Measurements from ENCODE around the gene SLC38A10. TPM values are rescaled to one million over a fixed set of nuclear protein-coding genes. Genes with fewer than 3 reads are reported as not detected.

The SLC38A10 gene
- polyA plus RNA-seq, 3 donors: 40.7 to 115 (median 80.2) TPM

DNA sequence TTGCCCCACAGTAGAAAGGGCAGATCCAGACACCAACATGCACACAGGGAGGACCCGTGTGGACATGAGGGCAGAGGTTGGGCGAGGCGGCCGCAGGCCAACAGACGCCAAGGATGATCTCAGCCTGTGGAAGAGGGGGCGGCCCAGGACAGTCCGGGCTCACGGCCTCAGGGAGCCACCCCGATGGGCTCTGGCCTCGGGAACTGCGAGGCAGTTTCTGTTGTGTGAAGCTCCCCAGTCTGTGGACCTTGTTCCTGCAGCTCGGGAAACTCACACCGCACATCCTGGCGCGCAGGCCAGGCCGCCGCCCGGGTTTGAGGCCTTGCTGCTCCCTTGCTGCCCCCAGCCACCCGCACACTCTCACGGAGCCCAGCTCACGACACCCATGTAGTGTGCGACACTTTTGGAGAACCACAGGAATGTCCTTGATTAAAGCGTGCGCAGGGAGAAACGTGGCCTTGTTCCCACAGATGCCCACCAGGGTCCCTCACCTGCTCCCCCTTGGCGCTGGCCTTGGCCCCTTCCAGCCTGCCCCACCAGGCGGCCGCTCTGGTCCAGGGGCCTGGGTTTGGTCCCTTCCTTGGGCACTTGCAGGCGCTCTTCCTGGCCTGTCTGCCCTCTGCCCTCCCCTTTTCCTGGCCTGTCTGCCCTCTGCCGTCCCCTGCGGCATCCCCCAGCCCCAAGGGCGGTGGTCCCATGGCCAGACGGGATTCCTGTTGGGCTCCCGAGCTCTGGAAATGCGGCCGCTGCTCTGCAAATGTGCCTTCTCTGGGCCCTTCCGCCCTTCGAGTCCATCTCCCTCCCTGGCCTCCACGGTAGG lies 9.3 kb upstream of the SLC38A10 start:
- 80 to 95% (median 84%) methylated on average over 38 to 39 of the region's 39 CpGs for WGBS, 3 donors
- no peak overlapping the region for H3K27ac ChIP-seq (ENCODE audit: low read depth, low read length)

DNA sequence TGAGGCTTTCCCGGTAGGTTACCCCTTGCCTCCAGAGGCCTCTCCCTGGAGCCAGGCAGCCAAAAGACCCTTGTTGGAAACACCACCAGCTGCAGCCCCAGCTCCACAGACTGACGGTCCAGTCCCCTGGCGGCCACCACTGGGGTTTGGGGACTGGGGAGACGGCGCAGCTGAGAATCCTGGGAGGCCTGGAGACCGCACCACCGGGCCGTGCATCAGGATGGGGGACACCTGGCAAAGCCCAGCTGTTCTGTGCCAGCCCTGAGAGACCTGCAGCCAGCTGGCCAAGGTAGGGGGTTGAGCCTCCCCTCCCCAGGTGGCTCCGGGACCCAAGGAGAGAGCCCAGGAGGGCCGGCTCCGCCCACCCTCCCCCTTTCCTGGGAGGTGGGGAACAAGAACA lies 8.3 kb upstream of the SLC38A10 start:
- H3K27ac ChIP-seq (ENCODE audit: low read depth, low read length): no peak overlapping the region
- WGBS, 3 donors: 83 to 92% (median 92%) methylated on average over 8 to 11 of the region's 11 CpGs

DNA sequence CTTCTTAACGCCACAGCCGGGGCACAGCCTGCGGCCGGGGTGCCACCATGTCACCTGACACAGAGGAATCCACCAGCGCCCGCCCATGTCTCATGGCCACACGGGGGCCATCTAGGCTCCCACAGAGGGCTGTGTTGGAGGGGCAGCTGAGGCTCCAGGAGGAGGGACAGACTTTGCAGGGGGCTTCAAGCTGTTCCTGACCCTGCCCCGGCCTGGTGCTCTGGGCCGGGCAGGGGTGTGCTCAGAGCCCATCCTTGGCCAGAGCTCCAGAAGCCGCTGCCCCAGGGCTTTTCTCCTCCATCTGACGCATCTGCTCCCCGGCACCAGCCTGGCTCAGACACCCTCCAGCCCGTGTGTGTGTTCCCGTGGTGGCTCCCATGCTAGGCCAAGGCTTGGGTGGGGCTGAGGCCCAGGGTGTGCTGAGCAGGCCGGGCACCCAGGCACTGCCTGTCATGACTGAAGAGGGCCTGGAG lies 7.8 kb upstream of the SLC38A10 start:
- WGBS, 3 donors: 73 to 82% (median 76%) methylated on average over 15 of the region's 15 CpGs
- no peak overlapping the region for H3K27ac ChIP-seq (ENCODE audit: low read depth, low read length)

DNA sequence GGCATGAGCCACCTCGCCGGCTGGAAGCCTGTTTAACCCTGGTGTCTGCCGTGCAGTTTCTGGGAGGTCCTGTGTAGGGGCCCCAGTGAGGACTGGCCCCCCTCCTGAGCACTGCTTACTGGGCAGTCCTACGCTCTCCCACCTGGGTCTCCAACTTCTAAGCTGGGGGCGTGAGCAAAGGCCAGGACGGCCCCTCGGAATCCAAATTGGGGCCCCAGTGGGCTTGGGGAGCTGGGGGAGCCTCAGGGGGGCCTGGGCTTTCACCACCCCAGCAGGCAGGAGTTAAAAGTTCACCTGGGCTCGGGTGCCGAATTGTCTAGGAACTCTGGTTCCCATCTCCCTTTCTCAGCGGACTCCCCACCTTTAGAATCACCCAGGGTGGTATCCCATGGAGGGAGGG lies 7.2 kb upstream of the SLC38A10 start:
- no peak overlapping the region for H3K27ac ChIP-seq (ENCODE audit: low read depth, low read length)
- WGBS, 3 donors: 77 to 88% (median 78%) methylated on average over 10 of the region's 10 CpGs

DNA sequence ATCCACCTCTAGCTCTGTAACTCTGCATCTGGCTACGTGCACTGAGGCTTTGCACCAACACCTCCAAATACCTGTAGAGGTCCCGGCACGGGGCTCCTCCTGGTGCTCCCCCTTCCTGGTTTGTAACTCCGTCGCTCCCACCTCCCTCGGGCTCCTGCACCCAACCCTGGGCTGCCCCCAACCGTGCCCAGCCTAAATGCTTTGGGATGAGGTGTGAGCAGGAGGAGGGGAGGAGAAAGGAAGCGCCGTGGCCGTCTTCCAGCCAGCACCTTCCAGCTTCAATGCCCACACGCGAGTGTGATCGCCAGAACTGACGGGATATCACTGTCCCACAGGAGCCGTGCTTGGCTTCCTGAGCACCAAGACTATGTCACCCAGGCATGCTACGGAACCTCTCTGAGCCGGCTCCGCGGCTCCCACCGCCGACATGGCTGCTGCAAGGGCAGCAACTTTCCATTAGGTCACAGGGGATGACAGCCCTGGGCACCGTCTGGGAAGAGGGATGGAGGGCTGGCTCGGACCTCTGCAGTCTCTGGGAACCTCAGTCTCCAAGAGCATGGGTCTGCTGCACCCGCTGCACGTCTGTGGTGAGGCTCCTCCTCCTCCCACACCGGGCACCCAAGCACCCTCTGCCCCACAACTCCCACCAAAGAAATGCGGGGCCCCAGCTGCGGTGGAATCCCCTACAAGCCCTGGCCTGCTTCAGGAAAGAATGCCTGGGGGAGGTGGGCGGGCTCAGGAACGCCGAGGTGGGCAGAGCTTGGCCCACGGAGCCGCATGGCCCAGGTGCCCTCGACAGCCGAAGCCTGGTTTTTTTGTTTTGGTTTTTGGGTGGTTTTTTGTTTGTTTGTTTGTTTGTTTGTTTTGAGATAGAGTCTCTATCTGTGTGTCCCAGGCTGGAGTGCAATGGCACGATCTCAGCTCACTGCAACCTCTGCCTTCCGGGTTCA lies 6.4 kb upstream of the SLC38A10 start:
- WGBS, 3 donors: 53 to 68% (median 60%) methylated on average over 36 to 37 of the region's 37 CpGs
- no peak overlapping the region for H3K27ac ChIP-seq (ENCODE audit: low read depth, low read length)

DNA sequence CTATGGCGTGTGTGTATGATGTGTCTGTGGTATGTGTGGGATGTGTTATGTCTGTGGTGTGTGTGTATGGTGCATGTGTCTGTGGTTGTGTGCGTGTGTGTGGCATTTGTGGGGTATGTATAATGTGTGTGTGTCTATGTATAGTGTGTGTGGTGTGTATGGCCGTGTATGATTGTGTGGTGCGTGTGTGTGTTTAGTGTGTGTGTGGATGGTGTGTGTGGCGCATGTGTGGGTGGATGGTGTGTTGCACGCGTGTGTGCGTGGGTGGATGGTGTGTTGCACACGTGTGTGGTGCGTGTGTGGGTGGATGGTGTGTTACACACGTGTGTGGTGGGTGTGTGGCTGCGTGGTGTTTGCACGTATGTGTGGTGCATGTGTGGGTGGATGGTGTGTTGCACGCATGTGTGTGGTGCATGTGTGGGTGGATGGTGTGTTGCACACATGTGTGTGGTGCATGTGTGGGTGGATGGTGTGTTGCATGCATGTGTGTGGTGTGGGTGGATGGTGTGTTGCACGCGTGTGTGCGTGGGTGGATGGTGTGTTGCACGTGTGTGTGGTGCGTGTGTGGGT lies 5.6 kb upstream of the SLC38A10 start:
- H3K27ac ChIP-seq (ENCODE audit: low read depth, low read length): no peak overlapping the region
- WGBS, 3 donors: 86 to 93% (median 90%) methylated on average over 19 of the region's 19 CpGs

DNA sequence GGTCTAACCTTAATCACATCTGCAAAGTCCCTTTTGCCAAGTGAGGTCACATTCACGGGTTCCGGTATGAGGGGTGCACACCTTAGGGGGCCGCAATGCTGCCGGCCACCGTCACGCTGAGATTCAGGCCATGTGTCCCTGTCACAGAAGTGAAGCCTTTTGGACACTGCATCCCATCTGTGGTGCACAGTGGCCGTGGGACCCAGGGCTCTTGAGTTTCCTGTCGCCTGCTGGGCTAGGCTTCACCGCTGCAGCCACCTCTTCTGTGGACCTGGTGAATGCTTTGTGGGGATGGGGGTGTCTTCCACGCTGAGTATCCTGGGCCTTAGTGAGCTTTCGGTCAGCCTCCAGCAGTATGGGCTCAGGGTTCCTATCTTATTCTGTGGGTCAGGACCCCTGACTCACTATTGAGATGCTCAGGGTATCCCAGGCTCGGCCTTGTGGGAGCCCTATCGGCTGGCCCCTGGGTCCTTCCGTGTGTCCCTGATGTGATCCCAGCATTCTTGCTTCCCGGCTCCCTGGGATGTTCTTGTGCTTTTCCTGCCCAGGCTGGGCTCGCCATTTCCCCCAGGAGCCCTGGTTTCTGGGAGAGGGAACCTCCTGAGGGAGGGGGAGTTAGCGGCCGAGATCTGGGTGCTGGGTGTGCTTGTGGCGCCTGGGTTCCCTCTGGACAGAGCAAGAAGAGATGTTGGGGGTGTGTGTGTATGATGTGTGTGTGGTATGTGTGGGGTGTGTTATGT lies 4.9 kb upstream of the SLC38A10 start:
- WGBS, 3 donors: 85 to 95% (median 91%) methylated on average over 19 of the region's 19 CpGs
- no peak overlapping the region for H3K27ac ChIP-seq (ENCODE audit: low read depth, low read length)

DNA sequence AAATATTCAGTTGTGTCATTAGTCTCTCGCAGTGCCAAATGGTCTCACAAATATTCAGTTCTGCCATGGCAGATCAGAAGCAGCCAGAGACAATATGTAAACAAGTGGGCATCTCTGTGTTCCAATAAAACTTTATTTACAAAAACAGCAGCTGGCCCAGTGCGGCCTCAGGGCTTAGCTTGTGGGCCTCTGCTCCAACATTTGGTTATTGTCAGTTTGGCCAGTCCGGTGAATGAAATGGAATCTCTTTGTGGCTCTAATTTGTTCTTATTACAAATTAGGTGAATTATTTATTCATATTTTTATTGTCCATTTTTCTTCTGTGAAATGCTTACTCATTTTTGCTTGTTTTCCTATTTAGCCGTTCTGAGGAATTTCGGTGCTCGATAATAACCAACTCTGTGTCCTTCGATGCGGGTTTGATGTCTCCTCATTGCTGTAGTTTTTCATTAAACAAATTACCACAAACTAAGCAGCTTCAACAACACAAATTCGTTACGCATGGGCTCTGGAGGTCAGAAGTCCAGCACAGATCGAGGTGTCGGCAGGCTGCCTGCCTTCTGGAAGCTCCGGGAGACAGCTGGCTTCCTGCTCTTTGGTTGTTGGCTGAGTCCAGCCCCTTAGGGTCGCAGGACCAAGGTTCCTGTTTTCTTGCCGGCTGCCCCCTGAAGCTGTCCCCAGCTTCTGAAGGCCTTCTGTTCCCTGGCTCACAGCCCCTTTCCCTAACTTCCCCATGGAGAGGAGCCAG lies 4.1 kb upstream of the SLC38A10 start:
- WGBS, 3 donors: 76 to 85% (median 80%) methylated on average over 15 of the region's 15 CpGs
- H3K27ac ChIP-seq (ENCODE audit: low read depth, low read length): no peak overlapping the region

DNA sequence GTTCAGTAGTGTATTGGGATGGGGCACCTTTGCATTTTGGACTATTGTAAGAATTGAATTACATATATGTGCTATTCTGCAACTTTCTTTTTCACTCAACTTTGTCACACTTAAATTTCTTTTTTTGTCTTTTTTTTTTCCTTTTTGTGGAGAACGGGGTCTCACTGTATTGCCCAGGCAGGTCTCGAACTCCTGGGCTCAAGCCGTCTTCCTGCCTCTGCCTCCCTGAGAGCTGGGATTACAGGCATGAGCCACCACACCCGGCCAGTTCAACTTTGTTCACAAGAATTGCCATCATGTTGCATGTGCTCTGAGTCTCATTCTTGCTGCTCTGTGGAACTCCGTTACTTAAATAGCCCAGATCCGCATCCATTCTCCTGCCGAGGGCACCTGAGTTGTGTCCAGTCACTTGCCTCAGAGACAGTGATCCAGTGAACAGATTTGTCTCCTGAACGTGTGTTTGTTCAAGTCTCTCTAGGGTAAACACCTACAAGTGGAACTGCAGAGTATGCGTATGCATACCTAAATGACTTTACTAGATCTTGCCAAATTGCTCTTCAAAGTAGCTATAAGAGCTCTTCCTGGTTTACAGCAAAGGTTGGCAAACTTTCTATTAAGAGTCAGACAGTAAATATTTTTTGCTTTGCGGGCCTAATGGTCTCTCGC lies 3.4 kb upstream of the SLC38A10 start:
- no peak overlapping the region for H3K27ac ChIP-seq (ENCODE audit: low read depth, low read length)
- WGBS, 3 donors: 70 to 89% (median 84%) methylated on average over 11 of the region's 11 CpGs

DNA sequence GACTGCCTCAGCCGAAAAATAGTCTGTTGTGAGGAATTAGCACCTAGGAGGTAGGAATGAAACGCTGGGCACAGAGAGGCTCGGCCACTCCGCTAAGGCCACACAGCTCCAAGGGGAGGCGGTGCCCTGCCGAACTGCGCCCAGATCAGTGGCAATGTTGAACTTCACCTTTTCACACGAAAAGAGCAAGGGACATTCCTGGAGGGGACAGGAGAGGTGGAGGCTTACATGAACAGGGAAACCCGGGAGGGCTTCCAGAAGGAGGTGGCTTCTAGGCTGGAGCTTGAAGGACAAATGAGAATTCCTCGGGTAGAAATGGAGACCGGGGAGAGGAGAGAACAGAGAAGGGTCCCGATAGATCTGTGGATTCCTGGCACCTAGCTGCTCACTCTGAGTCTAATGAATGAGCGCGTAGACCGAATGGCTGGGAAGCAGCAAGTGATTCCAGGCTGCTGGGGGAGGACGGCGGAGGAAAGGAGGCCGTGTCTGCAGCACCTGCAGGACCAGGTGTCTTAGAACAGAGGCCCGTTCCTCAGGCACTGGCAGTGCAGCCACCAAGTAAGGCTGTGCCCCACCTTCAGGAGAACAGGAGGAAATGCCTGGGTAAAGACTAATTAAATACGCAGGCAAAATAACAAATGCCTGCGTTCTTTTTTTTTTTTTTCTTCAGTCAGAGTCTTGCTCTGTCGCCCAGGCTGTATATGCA lies 722 bp upstream of the SLC38A10 start:
- 5 to 18% (median 18%) methylated on average over 22 of the region's 22 CpGs for WGBS, 3 donors
- peak overlapping the region; percentile 75 for H3K27ac ChIP-seq (ENCODE audit: low read depth, low read length)

DNA sequence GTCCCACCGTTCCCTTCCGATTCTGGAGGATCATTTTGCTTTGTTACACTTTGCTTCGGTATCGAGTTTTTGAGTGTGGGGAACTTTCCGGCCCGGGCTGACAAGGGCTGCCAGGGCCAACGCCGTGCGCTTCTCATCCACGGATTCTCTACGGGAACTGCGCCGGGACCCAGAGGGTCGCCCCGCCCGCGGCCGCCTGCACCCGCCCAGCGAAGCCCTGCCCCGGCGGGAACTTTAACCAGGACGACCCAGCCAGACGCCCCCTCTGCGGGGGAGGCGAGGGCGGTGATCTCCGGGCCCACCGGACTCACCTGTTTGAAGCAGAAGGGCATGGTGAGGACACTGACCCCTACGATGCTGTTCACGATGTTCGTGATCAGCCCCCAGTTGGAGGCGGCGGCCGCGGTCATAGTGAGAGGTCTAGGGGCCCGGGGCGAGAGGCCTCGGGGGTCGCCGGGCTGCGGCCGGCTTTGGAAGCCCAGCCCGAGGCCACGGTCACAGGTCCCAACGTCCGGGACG lies 536 bp downstream of the SLC38A10 start:
- 1% methylated on average over 48 of the region's 48 CpGs for WGBS, 3 donors
- H3K27ac ChIP-seq (ENCODE audit: low read depth, low read length): peak overlapping the region; percentile 75

DNA sequence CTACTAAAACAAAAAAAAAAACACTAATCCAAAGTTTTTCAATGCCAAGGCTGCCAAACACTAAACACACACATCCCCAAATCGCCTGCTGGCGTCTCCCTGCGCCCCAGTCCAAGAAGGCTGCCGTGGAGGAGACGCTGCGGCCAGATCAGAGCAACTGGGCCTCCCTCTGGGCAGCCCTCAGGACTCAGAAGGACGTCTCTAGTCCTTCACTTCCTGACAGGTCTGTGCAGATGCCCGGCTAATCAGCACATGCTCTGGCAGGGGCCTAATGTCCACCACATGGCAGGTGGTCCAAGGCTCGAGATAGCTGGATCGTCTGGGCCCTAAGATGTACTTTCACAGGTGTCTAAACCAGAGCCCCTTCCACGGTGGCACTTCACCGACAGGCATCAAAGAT lies 2.7 kb downstream of the SLC38A10 start:
- H3K27ac ChIP-seq (ENCODE audit: low read depth, low read length): no peak overlapping the region
- WGBS, 3 donors: 37 to 80% (median 76%) methylated on average over 12 of the region's 12 CpGs

DNA sequence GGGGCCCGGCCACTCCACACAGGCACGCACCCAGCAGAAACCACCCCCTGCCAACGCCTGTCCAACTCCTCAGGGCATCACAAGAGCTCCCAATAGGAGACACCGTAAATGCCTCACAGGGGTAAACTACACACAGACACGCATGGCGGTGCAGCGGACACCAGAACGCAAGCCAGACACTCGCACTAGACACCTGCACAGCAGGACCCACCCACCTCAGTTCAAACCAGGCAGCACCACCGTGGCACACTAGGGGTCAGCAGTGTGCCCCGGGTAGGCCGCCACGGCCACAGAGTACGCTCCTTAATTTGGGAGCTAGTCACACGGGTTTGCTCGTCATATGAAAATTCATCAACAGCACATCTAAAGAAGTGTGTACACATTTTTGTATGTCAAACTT lies 3.4 kb downstream of the SLC38A10 start:
- no peak overlapping the region for H3K27ac ChIP-seq (ENCODE audit: low read depth, low read length)
- WGBS, 3 donors: 11 to 40% (median 37%) methylated on average over 16 of the region's 16 CpGs

DNA sequence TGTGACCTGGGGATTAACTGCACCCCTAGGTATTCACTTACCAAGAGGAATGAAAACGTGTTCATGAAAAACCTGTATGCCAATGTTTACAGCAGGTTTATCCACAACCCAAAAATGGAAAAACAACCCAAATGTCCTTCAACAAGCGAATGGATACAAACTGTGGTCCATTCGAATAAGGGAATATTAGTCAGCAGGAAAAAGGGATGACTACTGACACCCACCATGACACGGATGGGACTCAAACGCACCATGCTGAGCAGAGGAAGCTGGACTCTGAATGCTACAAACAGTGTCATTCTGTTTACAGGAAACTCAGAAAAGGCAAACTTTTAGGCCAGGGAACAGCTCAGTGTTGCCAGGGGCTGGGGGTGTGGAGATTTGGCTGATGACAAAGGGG lies 4.9 kb downstream of the SLC38A10 start:
- no peak overlapping the region for H3K27ac ChIP-seq (ENCODE audit: low read depth, low read length)
- 90 to 92% (median 91%) methylated on average over 5 of the region's 5 CpGs for WGBS, 3 donors

DNA sequence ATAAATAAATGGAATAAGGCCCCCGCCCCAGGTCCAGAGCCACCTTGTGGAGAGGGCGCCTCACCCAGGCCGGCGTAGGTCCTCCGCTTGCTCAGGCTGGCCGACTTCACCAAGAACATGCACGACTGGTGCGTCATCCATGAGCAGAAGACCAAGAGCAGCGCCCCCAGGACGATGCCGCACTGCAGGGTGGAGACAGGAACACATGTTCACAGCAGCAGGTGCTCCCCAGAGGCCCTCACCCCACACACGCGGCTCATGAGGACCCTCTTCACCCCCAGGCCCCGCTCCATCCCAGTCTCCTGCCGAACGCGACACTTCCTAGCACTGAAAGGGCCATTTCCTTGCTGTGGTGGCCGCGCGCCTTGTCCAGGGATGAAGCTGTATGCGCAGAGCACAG lies 5.5 kb downstream of the SLC38A10 start:
- 91 to 95% (median 94%) methylated on average over 21 of the region's 21 CpGs for WGBS, 3 donors
- no peak overlapping the region for H3K27ac ChIP-seq (ENCODE audit: low read depth, low read length)

DNA sequence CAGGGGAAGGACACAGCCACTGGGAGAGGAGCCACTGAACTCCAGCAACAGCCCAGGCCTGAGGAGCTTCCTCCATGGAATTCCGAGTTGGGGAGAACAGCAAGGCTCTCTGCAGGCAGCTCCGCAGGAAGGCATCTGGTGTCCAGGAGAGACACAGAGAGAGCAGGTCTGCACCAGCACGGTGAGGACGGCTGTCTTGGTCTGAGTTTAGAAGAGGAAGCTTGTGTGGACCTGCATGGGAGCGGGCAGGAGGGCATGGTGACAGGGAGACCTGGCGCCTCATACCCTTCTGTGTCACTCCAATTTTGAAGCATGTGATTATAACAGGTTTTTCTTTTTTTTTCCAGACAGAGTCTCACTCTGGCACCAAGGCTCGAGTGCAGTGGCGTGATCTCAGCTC lies 6.4 kb downstream of the SLC38A10 start:
- H3K27ac ChIP-seq (ENCODE audit: low read depth, low read length): no peak overlapping the region
- 71 to 88% (median 83%) methylated on average over 8 of the region's 8 CpGs for WGBS, 3 donors
